ENCODE measurements around the gene PAQR3.
"Not testable (repeated sequence)": the region's sequence is repeated elsewhere in the genome, so short reads cannot be mapped to it uniquely, and the experiment has no call there.

The PAQR3 gene

DNA sequence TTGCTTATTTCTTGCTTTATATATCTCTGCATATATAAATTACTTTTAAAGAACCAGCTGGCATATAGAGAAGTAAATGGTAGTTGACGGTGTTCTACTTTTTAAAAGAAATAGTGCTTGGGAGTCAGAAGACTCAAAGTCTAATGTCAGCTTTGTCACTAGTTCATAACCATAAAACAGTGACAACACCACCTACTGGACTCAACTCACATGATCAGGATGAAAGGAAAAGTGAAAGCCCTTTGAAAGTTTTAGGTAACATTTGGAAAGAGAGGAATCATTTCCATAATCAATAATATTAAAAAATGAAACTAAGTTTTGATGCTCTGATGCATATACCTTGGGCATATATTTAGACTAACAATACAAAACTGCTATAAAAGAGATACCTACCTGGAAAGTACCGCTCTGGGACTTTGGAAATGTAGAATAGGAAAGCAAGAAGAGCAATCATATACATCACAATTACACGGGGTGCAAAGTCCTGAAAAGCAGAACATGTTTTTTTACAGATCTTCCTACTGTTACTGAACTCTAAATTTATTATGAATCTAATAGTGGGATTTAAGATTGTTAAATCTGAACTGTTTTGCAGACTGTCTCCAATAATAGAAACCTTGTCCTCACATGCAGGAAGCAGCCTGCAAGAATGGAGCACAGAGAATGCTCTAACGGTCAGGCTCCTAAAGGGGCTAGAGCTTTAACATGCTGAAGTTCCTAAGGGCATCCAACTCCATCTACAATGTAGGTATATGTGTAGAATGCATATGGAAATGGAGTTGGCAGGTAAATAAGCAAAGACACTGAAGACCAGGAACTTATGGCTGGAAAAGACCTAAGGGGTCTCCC is 15.6 kb downstream of the PAQR3 start:
- no peak for DNase-seq

DNA sequence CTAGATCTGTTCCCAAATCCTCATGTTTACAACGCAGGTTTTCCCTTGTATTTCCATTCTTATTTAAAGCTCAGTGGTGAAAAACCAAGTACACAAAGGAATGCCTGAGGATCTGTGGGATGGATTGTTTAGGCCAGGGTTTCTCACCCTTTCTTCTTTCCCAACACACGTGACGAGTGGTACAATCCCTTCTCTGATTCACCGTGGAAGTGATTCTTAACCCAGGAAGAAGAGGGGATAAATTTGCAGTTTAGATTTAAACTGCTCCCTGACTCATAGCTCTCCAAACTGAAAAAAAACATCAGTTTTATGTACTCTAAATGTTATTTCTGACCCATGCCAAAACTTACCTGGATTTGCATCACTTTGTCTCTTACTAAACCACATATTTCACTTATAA is 17.0 kb downstream of the PAQR3 start:
- DNase-seq = no peak

DNA sequence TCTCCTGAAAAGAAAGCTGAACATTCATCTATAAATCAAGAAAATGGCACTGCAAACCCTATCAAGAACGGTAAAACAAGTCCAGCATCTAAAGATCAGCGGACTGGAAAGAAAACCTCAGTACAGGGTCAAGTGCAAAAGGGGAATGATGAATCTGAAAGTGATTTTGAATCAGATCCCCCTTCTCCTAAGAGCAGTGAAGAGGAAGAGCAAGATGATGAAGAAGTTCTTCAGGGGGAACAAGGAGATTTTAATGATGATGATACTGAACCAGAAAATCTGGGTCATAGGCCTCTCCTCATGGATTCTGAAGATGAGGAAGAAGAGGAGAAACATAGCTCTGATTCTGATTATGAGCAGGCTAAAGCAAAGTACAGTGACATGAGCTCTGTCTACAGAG is 28.6 kb downstream of the PAQR3 start:
- DNase-seq = no peak

DNA sequence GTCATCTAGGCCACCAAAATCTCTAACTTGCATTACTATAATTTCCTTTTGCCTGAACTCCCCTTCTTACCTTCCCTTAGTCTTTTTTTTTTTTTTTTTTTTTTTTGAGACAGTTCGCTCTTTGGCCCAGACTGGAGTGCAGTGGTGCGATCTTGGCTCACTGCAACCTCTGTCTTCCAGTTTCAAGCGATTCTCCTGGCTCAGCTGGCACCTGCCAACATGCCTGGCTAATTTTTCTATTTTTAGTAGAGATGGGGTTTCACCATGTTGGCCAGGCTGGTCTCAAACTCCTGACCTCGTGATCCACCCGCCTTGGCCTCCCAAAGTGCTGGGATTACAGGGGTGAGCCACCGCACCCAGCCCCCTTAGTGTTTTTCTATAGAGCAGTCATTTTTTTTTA is 30.3 kb downstream of the PAQR3 start:
- not testable (repeated sequence) for DNase-seq

DNA sequence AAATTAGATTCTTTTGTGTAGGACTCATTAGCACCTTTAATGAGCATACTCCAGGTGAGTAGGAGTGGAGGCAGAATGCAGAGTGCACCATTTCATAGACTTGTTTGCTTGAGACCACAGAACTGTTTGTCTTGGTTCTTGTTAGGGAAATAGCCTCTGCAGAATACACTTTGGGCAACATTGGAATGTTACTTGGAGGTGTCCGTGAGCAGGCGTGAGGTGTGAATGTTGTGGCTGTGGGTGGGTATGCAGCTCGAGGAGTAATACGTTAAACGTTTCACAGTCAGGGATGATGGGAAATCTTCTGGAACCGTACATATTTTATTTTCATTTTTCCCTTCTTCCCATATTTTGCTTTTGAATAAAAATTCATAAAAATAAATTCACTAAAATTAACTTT is 31.6 kb downstream of the PAQR3 start:
- DNase-seq = no peak

DNA sequence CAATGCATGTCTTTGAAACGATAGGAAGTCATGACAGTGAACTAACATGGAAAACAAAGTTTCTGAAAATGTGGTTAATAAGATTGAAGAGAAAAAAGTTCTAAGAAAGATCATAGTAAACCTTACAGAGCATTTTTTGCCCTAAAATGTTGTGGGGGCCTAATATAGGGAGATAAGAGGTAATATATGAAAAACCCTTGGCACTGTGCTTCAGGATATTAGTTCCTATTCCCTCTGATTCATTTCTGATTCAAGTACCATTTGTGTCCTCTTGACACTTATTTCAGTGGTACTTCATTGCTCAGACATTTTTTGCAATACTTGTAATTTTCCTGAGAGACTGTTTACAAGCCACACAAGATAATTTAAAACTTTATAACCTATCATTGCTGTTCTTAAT is 35.1 kb downstream of the PAQR3 start:
- DNase-seq = no peak

DNA sequence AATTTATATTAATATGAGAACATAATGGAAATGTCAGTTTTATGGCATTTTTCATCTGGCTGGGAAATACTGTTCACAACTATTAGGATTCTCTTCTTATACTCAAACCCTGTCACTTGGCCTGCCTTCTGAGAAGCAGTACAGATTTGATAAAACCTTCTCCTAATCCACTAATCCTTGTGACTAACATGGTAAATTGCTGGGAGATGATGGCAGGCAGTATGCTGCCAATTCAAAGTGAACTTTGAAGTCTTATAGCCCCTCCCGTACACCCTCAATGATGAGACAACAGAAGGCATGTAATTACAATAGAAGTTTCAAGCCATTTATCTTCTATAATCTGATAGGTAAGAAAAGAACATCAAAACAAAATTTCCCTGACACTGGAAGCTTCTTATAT is 36.9 kb downstream of the PAQR3 start:
- no peak for DNase-seq

DNA sequence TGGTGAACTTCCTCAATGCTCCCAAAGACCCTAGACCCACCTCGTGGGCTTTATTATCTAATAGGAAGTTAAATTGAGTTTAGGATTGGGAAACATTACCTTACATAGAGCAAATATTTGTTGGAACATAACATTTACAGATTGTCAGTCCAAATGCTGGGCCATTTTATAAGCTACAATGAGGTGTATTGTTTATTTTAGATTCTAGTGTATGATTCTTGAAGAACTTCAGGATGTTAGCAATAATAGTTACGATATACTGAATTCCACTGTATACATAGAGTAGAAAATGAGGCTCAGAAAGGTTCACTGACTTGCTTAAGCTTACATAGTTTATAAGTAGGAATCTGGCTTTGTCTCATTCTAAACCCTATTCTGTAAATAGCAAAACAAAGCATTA is 37.4 kb downstream of the PAQR3 start:
- DNase-seq = no peak

DNA sequence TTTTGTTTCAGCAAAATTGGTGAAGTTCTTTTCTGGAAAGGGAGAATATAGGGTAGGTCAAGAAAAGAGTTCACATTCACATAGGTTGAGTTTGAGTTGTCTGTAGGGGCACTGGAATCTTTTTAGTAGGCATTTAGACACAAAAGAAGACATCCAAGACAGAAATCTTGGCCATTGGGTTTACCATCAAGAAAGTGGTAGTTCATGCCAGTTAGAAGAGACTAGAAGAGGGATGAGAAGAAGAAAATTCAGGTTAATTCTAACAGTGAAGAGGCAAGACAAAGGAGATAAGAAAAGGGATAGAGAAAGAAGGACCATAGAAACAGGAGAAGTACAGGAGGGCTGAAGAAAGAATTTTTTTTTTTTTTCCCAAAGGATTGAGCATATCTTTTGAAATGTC is 39.9 kb downstream of the PAQR3 start:
- no peak for DNase-seq

DNA sequence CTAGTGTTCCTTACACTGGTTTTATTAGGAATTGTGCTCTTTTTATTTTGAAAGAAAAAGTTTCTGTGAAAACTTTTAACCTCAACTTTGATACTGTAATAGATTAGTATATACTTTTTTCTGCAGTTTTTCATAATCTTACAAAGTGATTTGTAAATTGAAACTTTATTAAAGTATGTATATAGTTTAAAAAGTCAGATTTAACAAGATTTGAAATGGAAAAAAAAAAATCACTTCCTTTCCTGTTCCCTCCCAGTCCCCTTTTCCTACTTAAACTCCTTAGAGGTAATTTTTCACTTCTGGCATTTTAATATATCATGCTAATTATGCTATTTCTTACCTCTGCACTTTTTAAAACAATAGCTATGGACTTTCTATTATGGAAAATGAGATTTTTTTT is 49.3 kb downstream of the PAQR3 start:
- no peak for DNase-seq

DNA sequence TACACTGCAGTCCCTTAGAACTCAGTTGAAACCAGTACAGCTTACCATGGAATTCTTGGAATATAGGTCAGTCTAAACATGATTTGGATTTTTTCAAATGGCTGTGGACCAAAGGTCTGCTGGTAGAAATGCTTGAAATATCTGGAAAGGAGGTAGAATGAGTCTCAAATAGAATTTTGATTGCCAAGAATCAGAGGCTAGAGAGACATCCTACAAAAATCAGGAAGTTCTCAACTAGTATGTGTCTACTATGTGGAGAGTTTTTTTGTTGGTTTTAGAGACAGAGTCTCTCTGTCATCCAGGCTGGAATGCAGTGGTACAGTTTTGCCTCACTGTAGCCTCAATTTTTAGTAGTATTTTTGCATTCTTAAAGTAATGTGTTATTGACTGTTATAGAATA is 53.6 kb downstream of the PAQR3 start:
- no peak for DNase-seq

DNA sequence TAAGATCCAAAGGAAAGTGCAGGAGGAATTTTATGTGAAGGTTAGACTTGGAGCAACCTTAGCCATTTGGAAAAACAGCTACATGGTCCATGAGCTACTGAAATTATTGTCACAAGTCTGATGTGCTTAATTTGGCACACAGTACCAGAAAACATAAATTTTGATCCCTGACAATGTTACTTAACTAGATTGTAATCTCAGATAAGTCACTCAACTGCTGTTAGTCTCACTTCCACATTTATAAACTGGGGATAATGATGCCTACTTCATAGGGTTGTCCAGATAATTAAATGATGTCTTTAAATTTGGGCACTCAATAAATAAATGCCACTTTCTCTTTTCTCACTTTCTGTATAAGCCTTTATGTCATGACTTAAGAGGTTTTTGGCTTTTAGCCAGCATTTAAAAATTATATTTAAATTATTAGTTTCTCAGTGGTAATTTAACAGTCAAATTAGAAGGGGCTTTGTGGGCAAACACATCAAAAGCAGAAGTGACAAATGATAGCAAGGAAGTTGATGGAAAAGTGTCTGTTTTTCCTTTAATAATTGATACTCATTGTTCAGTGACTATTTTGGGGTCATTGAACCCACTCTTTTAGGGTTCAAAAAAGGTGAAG is 58.3 kb downstream of the PAQR3 start:
- DNase-seq = no peak

DNA sequence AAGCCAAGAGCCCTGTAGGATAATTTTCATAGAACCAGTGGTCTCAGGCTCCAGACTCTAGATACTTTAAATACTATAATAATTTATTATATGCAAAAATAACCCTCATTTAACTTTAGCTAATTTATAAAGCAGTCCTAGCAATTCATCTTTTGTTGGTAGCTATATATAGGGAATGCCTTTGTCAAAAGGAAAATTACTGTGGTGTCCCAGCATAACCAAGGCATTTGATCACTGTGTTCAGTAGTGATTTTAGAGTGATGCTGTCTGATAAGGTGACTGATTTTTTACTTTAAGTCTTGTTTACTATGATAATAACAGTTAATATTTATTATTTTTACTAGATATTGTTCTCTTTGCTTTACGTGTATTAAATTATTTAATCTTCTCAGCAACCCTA is 61.2 kb downstream of the PAQR3 start:
- no peak for DNase-seq

DNA sequence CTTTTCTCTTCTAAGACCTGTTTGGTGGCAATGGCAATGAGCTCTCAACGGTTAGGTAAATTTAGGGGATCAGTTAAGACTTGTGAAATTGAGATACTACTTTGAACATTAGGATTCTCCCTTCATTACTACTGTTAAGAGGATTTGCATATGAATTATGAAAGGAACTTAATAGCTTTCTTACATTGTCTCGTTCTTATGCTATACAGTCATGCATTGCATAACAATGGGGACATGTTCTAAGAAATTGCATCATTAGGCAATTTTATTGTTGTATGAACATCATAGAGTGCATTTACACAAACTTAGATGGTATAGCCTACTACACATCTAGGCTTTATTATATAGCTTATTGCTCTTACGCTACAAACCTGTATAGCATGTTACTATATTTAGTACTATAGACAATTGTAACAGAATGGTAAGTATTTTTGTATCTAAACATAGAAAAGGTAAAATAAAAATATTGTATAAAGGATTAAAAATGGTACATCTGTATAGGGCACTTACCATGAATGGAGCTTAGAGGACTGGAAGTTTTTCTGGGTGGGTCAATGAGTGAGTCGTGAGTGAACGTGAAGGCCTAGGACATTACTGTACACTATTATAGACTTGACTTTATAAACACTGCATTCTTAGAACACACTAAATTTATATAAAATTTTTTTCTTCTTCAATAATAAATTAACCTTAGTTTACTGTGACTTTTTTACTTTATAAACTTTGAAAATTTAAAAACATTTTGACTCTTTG is 62.5 kb downstream of the PAQR3 start:
- DNase-seq = no peak

DNA sequence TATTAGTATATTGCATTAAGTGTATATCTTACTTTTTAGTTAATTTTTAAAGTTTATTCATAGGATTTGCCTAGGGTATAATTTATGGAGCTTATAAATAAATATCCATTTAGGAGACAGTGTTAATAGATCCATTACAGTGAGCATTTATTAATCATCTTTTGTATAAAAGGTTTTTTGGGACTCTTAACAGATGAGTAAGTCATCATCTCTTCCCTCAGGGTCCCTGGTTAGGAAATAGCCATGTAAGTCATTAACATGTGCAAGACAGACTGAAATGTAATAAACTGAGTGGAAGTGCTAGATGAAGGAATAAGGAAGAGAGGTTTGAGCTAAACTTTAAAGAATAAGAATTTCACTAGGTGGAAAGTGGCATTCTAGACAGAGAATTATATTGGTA is 69.2 kb downstream of the PAQR3 start:
- no peak for DNase-seq

DNA sequence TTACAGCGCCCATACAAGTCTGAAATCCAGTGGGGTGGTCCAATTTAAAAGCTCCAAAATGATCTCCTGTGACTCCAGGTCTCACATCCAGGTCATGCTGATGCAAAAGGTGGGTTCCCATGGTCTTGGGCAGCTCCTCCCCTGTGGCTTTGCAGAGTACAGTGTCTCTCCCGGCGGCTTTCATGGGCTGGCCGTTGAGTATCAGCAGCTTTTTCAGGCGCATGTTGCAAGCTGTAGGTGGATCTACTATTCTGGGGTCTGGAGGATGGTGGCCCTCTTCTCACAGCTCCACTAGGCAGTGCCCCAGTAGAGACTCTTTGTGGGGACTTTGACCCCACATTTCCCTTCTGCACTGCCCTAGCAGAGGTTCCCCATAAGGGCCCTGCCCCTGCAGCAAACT is 70.5 kb downstream of the PAQR3 start:
- not testable (repeated sequence) for DNase-seq

DNA sequence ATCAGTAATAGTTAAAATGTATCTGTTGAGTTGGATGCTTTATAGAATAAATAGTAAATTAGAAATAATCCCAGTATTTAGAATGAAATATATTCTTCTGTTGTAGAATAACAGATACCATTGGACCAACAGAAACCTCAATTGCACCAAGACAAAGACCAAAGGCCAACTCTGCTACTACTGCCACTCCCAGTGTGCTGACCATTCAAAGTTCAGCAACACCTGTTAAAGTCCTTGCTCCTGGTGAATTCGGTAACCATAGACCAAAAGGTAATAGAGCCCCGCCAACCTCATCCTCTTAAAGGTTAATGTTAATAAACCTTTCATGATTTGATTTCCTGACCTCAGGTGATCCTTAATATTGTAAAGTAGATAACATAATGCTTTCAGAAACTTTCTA is 73.8 kb downstream of the PAQR3 start:
- no peak for DNase-seq

DNA sequence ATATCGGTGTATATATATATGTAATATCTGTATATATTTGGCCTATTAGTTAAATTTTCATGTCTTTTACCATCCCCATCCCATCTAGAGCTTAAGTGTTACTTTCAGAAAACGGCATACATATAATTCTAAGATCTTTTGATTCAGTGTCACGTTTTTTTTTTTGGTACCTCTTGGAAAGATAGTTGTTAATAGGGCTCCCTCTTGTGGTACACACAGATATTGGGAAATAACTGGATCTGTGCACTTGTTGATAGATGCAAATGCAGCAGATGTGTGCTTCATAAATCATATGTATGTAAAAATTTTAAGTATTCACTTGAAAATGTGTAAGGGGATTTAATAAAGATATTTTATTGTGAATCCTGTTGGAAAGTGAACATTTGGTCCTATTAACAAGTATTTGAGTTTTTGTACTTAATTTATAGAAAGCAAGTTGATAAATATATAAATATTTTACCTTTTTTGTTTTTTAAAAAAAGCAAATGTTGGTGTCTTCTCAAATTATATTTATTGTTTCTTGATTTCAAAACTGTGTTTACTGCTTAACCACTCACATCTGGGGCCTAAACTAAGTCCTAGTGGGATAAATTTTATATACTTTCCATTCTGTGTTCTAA is 74.7 kb downstream of the PAQR3 start:
- DNase-seq = peak; percentile 73

DNA sequence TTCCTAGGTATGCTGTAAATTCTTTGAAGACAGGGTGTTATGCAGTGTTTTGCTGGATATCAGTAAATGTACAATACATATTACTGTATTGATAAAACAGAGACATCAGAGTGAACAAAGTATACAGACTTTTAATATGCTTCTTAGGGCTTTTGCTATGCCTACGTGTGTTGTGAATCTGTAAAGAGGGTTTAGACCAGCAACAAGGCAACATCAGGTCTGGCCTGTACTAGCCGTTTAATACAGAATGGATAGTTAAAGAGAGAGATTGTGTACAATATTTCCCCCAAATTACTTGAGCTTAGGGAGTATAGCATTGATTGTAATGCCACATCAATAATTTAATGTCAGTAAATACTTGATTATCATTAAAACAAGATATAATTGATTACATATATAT is 75.2 kb downstream of the PAQR3 start:
- no peak for DNase-seq

DNA sequence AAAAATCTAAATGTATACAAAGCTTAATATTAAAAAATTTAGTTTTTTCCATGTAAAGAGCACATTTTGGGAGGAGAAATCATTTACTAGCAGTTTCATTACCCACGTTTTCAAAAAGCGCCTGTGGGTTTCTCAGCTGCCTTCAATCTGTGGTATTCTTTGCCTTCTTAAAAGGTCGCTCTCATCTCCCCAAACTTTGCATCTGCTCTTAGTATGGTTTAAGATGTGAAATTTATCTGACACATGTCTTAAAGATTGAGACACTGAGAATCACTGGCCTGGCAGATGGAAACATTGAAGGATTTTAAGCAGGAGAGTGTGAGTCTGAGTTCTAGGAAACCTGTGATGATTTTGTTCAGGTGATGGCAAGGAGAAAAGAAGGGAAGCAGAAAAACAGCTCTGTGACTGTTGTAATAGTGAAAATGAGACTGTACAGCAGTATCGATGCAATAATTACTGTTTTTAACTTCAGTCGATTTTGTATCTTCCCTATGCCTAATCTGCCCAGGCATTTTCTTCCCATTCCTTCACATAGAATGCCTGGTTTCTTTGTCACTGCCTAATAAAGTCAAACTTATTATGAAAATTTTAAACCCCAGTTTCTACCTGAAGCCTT is 75.9 kb downstream of the PAQR3 start:
- DNase-seq = no peak

DNA sequence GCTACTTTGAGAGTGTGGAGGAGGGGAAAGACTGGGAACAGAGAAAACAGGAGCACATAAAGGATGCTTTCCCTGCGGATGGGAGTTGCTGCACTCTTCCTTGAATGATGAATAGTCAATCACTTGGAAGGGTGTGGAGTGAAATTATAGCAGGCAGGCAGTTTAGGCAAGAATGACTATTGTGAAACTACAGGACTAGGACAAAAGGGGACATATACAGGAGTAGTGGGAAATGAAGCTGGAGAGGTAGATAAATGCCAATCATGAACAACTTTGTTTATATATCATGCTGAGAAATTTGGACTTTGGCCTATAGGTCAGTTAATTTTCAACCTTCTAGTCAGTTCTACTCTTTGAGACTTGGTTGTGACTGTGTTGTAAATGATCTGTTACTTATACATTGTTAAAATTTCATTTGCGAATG is 76.9 kb downstream of the PAQR3 start:
- DNase-seq = no peak

Measured in NCI-H2171 treated with DMSO at 0.1 percent for 48 hours (cell line).